Measurements from ENCODE around the gene MACROD2. TPM values are rescaled to one million over a fixed set of nuclear protein-coding genes. Genes with fewer than 3 reads are reported as not detected.

MACROD2 gene
- total RNA-seq, 1 donor from 2014 or later, result 6.7 TPM

DNA sequence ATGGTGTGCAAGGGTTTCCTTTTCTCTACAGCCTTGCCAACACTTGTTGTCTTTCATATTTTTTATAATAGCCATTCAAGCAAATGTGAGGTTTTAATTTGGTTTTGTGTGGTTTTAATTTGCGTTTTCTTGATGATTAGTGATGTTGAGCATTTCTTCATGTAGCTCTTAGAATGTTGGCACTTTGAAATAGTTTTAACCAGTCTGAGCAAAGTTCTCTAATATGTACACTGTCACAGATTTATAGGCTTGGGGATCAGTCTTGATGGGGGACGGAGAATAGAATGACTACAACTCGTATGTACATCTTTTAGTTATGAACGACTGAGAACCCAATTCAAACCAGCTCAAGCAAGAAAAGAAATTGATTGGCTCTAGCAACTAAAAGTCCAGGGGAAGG is 1574.8 kb downstream of the MACROD2 start:
- peaks cover 7% of the 10 kb centered on the region for H3K9me3 Mint-ChIP-seq
- DNase-seq (ENCODE audit: extremely low spot score, unreplicated experiment), result no peak
- TF ChIP-seq, protein P1, sequence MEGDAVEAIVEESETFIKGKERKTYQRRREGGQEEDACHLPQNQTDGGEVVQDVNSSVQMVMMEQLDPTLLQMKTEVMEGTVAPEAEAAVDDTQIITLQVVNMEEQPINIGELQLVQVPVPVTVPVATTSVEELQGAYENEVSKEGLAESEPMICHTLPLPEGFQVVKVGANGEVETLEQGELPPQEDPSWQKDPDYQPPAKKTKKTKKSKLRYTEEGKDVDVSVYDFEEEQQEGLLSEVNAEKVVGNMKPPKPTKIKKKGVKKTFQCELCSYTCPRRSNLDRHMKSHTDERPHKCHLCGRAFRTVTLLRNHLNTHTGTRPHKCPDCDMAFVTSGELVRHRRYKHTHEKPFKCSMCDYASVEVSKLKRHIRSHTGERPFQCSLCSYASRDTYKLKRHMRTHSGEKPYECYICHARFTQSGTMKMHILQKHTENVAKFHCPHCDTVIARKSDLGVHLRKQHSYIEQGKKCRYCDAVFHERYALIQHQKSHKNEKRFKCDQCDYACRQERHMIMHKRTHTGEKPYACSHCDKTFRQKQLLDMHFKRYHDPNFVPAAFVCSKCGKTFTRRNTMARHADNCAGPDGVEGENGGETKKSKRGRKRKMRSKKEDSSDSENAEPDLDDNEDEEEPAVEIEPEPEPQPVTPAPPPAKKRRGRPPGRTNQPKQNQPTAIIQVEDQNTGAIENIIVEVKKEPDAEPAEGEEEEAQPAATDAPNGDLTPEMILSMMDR (conservative IDR thresholded peaks at IDR 0.05), result no peak
- no peaks in the 10 kb centered on the region for H3K27me3 Mint-ChIP-seq
- no peak overlapping the region for H3K27ac Mint-ChIP-seq
- peaks cover 9% of the 10 kb centered on the region for H3K4me1 Mint-ChIP-seq (ENCODE audit: unreplicated experiment)
- H3K36me3 Mint-ChIP-seq, result no peaks in the 10 kb centered on the region
- H3K4me3 Mint-ChIP-seq, result no peak overlapping the region

DNA sequence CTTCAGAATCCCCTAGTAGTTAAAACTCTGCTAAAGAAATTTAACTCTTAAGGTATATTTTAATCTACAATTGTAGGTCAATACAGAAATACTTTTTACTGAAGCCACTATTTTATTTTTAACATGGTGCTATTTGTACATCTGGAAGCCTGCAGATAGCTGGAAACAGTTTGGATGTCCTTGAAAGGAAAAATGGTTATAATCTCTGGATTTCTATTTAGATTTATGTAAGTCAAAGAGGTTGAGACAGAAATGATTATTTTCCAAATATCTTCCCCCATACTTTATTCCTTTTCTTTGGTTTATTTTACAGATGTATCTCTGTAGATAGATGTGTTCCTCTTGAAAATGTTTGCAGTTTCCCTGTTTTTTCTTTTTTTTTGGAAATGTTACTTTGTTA is 1575.7 kb downstream of the MACROD2 start:
- H3K27me3 Mint-ChIP-seq, result no peaks in the 10 kb centered on the region
- H3K27ac Mint-ChIP-seq, result no peak overlapping the region

DNA sequence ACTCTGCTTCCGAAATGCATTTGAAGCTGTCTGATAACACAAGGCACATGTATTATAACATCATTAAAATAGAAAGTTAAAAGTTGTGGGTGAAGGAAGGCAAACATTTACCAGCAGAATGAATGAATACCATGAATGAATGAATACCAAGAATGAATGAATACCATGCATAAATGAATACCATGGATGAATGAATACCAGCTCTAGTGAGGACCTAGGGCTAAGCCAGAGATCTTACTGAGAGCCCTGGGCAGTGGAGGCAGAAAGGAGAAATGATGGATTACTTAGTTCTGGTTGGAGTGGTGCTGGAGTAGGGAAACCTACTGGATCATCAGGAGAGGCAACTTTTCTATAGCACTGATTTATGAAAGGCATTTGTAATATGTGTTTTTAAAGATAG is 1579.9 kb downstream of the MACROD2 start:
- Mint-ChIP-seq H3K36me3 (no peaks in the 10 kb centered on the region), H3K27ac (no peak overlapping the region), H3K27me3 (no peaks in the 10 kb centered on the region), H3K9me3 (no peaks in the 10 kb centered on the region), H3K4me1 (ENCODE audit: unreplicated experiment) (peaks cover 6% of the 10 kb centered on the region), H3K4me3 (no peak overlapping the region)
- TF ChIP-seq, protein P1 (conservative IDR thresholded peaks at IDR 0.05), result no peak
- no peak for DNase-seq (ENCODE audit: extremely low spot score, unreplicated experiment)

More for the DNA sequence above, 1575.7 kb downstream of the MACROD2 start:
- no peaks in the 10 kb centered on the region for H3K36me3 Mint-ChIP-seq
- no peak overlapping the region for H3K4me3 Mint-ChIP-seq
- TF ChIP-seq, protein P1 (conservative IDR thresholded peaks at IDR 0.05), result no peak
- peaks cover 9% of the 10 kb centered on the region for H3K4me1 Mint-ChIP-seq (ENCODE audit: unreplicated experiment)
- peaks cover 7% of the 10 kb centered on the region for H3K9me3 Mint-ChIP-seq
- no peak for DNase-seq (ENCODE audit: extremely low spot score, unreplicated experiment)

DNA sequence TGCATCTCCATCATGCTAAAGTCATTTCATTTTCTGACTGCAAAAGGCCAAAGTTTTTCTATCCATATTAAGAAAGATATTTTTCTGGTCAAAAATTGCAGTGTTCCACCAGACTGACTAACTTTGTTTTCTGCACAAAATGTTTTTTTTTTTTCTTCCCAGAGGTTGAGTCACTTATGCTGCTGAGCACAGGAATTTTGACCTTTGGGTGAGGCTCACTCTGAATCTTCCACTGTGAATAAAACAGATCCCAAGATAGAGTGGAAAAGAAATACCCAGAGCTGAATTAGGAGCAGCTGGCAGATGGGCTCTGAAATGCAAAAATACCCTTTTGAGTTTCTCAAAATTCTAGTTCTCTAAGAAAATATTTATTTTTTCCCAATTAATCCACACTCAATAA is 1581.1 kb downstream of the MACROD2 start:
- Mint-ChIP-seq H3K36me3 (peaks cover under 1% of the 10 kb centered on the region), H3K27ac (no peak overlapping the region), H3K27me3 (peaks cover 2% of the 10 kb centered on the region)

DNA sequence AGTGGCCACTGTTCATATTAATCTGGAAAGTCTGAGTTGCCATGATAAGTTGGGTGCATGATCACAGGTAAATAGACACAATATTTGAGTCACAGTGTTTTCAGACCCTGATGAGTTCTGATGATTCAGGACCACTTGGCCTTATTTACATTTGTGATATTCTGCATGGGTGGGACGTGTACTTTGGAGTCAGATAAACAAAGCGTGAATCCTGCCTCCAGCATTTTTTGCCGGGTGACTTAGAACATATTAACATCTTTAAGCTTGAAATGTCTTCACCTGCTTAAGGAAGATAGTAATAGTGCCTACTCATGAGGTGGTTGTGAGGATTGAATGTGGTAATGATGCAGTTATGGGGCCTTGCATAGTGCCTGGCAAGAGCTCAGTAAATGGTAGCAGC is 1582.8 kb downstream of the MACROD2 start:
- TF ChIP-seq, protein P1 (conservative IDR thresholded peaks at IDR 0.05), result no peak
- DNase-seq (ENCODE audit: extremely low spot score, unreplicated experiment), result no peak
- peaks cover 3% of the 10 kb centered on the region for H3K36me3 Mint-ChIP-seq
- no peak overlapping the region for H3K27ac Mint-ChIP-seq
- H3K4me3 Mint-ChIP-seq, result no peak overlapping the region
- peaks cover 7% of the 10 kb centered on the region for H3K27me3 Mint-ChIP-seq
- H3K9me3 Mint-ChIP-seq, result no peaks in the 10 kb centered on the region
- peaks cover 6% of the 10 kb centered on the region for H3K4me1 Mint-ChIP-seq (ENCODE audit: unreplicated experiment)

More for the DNA sequence above, 1581.1 kb downstream of the MACROD2 start:
- Mint-ChIP-seq H3K4me1 (ENCODE audit: unreplicated experiment) (peaks cover 9% of the 10 kb centered on the region), H3K4me3 (no peak overlapping the region), H3K9me3 (no peaks in the 10 kb centered on the region)
- TF ChIP-seq, protein P1 (conservative IDR thresholded peaks at IDR 0.05), result no peak
- DNase-seq (ENCODE audit: extremely low spot score, unreplicated experiment), result no peak

DNA sequence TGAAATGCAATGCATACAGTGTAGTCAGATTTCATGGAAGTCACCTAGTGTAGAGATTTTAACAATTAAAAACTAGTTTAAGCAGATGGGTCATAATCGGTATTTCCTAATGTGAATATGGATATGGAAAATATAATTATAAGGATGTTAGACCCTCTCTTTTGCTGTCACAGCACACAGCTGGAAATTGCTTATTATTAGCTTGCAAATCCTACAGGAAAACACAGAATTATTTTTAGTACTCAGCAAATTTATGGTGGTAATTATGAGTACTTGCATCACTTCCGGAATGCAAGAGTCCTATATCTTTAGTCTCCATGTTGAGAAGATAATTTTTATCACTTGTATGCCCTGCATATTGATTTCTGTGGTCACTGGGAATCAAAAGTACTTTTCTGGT is 1584.4 kb downstream of the MACROD2 start:
- Mint-ChIP-seq H3K4me3 (no peak overlapping the region), H3K27ac (no peak overlapping the region), H3K36me3 (peaks cover 3% of the 10 kb centered on the region), H3K27me3 (peaks cover 7% of the 10 kb centered on the region), H3K4me1 (ENCODE audit: unreplicated experiment) (peaks cover 6% of the 10 kb centered on the region), H3K9me3 (no peaks in the 10 kb centered on the region)
- TF ChIP-seq, protein P1 (conservative IDR thresholded peaks at IDR 0.05), result no peak
- no peak for DNase-seq (ENCODE audit: extremely low spot score, unreplicated experiment)
